Transverse colon (tissue), 4 donors: ENCODE measurements around the gene RTEL1. TPM values are rescaled to one million over a fixed set of nuclear protein-coding genes. Genes with fewer than 3 reads are reported as not detected.
A peak's percentile ranks its signal among the peaks of the same experiment; 100 is the strongest.
"Not testable (repeated sequence)": the region's sequence is repeated elsewhere in the genome, so short reads cannot be mapped to it uniquely, and the experiment has no call there.

Experiments used
- DNase-seq: peaks from one replicate; pipeline ENCODE4 v3.0.0-alpha.2; 2019
- H3K27ac ChIP-seq, 4 donors: fragments of 200-600 bp; sonication (generic); 2 replicates each; pipeline ENCODE4 v1.5.1; 2016 to 2018; ENCODE audit warnings: inconsistent platforms in 4 of 4
- H3K27me3 ChIP-seq: fragments of 200-600 bp; sonication (generic); 2 replicates; pipeline ENCODE4 v1.5.1; 2017; ENCODE audit warnings: inconsistent platforms
- H3K36me3 ChIP-seq, 4 donors: fragments of 200-600 bp; sonication (generic); 2 replicates each; pipeline ENCODE4 v1.5.1; 2017 to 2019; ENCODE audit warnings: inconsistent platforms in 4 of 4
- H3K4me1 ChIP-seq, 4 donors: fragments of 200-600 bp; sonication (generic); 2 replicates each; pipeline ENCODE4 v1.5.1; 2017 to 2020; ENCODE audit warnings: inconsistent platforms in 4 of 4
- H3K4me3 ChIP-seq, 4 donors: fragments of 200-600 bp; sonication (generic); 1 replicate in 1 of 4; 2 replicates in 3 of 4; pipeline versions ENCODE4 v1.5.1 to v1.6.1; 2017 to 2019; ENCODE audit warnings: inconsistent platforms in 4 of 4
- H3K9me3 ChIP-seq, 2 donors: fragments of 200-600 bp; sonication (generic); 2 replicates each; pipeline ENCODE4 v1.5.1; 2017 to 2019; ENCODE audit warnings: inconsistent platforms in 2 of 2
- EP300 ChIP-seq: sonication (generic); formaldehyde crosslinking; IDR thresholded peaks from one replicate; pipeline ENCODE4 v1.6.1; 2017; ENCODE audit warnings: antibody characterized with exemption, low read depth
- POLR2A ChIP-seq: fragments of 450-650 bp; IDR thresholded peaks from one replicate; pipeline ENCODE4 v1.6.1; 2016; ENCODE audit warnings: antibody characterized with exemption, mild to moderate bottlenecking, moderate library complexity
- POLR2AphosphoS5 ChIP-seq, 3 donors: sonication (generic); formaldehyde crosslinking; IDR thresholded peaks; one replicate each; pipeline ENCODE4 v1.6.1; 2016; ENCODE audit warnings: antibody characterized with exemption in 3 of 3
- WGBS, 2 donors: methylation state at CpG; one replicate each; pipeline ENCODE4 v1.1.5; 2018; ENCODE audit warnings: low coverage in 1 of 2; 5-methylcytosine and 5-hydroxymethylcytosine counted together
- in situ Hi-C, 4 donors: fragments of 200-750 bp; cut with MboI; loops; one replicate each; pipeline versions ENCODE4 v1.15.0 to v1.15.1; 2017; ENCODE audit warnings: low sequenced_read_pairs in 3 of 4, low pct_ligation_motif_present in 1 of 4, low pct_unique_long_range_greater_than_20kb in 1 of 4
- intact Hi-C: fragments of 100-400 bp; cut with DNase I; formaldehyde crosslinking; loops from one replicate; pipeline ENCODE4 v1.15.1; 2023; ENCODE audit warnings: low total_unique reads
- total RNA-seq, 4 donors: library from RNA; depleted of rRNA; stranded (reverse); fragments of >200 nt; gene quantifications; one replicate each; pipeline ENCODE4 v1.1.0, GENCODE V29; 2016
- TF ChIP-seq, protein P1 (sequence below), 5 experiments: fragments of 200-600 bp in 3 of 5; fragments of 450-650 bp in 2 of 5; sonication (generic) in 3 of 5; IDR thresholded peaks; 1 replicate in 2 of 5; 2 replicates in 3 of 5; pipeline ENCODE4 v1.5.1; 2016 to 2017; ENCODE audit warnings: antibody characterized with exemption in 5 of 5, inconsistent platforms in 3 of 5, mild to moderate bottlenecking in 2 of 5, moderate library complexity in 1 of 5

RTEL1 gene
- total RNA-seq, 4 donors from 2014 or later = 18.8 to 84.9 (median 24.1) TPM

GRCh38 chr20:63639093-63639975, 18.8 kb upstream of the RTEL1 start:
- WGBS, 2 donors = 49 to 61% methylated on average over 7 to 13 of the region's 15 CpGs
- in situ Hi-C loops = loop anchor here in 1 of 4 donors (25.0 kb wide), 1 partner anchor 102 kb away; the partner anchor contains the start of genes PTK6 and SRMS

DNA sequence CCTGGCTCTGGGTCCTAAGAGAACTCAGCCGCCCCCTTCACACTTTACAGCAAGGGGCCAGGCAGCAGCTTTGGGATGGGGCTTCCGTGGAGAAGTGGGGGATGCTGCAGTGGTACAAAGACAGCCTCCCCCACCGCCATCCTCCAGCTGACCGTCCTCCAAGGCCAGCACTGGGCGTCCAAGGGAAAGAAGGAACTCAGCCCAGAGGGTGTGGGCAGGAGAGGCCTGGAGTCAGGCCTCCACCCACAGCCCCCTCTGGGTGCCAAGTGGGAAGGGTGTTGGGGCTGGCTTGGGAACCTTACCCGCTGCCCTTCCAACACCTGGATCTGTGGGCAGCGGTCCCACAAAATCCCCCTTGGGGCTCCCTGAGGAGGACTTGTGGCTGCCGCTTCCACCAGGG, 18.0 kb upstream of the RTEL1 start:
- no peak for TF ChIP-seq EP300
- TF ChIP-seq, protein P1, sequence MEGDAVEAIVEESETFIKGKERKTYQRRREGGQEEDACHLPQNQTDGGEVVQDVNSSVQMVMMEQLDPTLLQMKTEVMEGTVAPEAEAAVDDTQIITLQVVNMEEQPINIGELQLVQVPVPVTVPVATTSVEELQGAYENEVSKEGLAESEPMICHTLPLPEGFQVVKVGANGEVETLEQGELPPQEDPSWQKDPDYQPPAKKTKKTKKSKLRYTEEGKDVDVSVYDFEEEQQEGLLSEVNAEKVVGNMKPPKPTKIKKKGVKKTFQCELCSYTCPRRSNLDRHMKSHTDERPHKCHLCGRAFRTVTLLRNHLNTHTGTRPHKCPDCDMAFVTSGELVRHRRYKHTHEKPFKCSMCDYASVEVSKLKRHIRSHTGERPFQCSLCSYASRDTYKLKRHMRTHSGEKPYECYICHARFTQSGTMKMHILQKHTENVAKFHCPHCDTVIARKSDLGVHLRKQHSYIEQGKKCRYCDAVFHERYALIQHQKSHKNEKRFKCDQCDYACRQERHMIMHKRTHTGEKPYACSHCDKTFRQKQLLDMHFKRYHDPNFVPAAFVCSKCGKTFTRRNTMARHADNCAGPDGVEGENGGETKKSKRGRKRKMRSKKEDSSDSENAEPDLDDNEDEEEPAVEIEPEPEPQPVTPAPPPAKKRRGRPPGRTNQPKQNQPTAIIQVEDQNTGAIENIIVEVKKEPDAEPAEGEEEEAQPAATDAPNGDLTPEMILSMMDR (IDR thresholded peaks at IDR 0.05) = no peak
- TF ChIP-seq POLR2A = no peak
- TF ChIP-seq POLR2AphosphoS5 (IDR thresholded peaks at IDR 0.05) = no peak
- whole genome bisulfite sequencing, 2 donors = 76% methylated on average over 4 of the region's 8 CpGs; no CpG with 5 or more reads in 1 of the 2 donors
- H3K4me1 ChIP-seq = peaks cover 6 to 15% (median 11%) of the 10 kb centered on the region in 4 donors
- H3K9me3 ChIP-seq = no peaks in the 10 kb centered on the region
- no peak for DNase-seq
- H3K27ac ChIP-seq = peak overlapping the region; percentile 56 to 74 (median 64)
- H3K27me3 ChIP-seq = no peaks in the 10 kb centered on the region
- in situ Hi-C loops = loop anchor here in 1 of 4 donors (25.0 kb wide), 1 partner anchor 103 kb away; the partner anchor contains the start of genes PTK6 and SRMS
- no peaks in the 10 kb centered on the region for H3K36me3 ChIP-seq
- peak overlapping the region in 1 of 4 donors; percentile 19 for H3K4me3 ChIP-seq
- intact Hi-C loops = no loop called here

More at GRCh38 chr20:63639093-63639975, 18.8 kb upstream of the RTEL1 start:
- Histone ChIP-seq H3K4me3 (peak overlapping the region in 1 of 4 donors; percentile 19), H3K27me3 (no peaks in the 10 kb centered on the region), H3K4me1 (peaks cover 6 to 15% (median 11%) of the 10 kb centered on the region in 4 donors), H3K9me3 (no peaks in the 10 kb centered on the region), H3K36me3 (no peaks in the 10 kb centered on the region), H3K27ac (peak overlapping the region; percentile 56 to 74 (median 64))
- DNase-seq = peak; percentile 59
- peak; percentile 48 for TF ChIP-seq POLR2A
- no peak for TF ChIP-seq EP300
- intact Hi-C loops = no loop called here

DNA sequence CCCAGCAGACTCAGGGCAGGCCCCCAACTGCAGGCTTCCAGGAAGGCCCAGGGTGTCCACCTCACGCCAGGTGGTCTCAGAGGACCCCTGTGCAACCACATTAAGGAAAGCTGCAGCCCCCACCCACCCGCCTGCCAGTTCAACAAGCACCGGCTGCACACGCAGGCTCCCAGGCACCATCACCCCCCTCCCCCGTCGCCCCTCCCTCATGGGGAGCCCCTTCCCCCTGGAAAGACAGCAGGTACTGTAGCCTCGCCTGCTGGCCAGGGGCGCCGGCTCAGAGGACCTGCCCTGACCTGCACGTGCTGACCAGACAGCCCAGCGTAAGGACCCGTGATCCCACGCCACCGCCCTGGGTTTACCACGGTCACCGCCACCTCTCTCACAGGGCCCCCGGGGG, 17.4 kb upstream of the RTEL1 start:
- H3K9me3 ChIP-seq, H3K36me3 ChIP-seq, intact Hi-C loops, H3K27me3 ChIP-seq: not testable (repeated sequence)
- in situ Hi-C loops = loop anchor here in 1 of 4 donors (25.0 kb wide), 1 partner anchor 103 kb away; the partner anchor contains the start of genes PTK6 and SRMS
- Histone ChIP-seq H3K4me3 (peak overlapping the region in 3 of 4 donors; percentile 2 to 19 (median 9)), H3K4me1 (peaks cover 6 to 15% (median 11%) of the 10 kb centered on the region in 4 donors), H3K27ac (peak overlapping the region; percentile 56 to 74 (median 64))
- DNase-seq = peak; percentile 27
- WGBS, 2 donors = 70% methylated on average over 2 of the region's 17 CpGs; no CpG with 5 or more reads in 1 of the 2 donors

DNA sequence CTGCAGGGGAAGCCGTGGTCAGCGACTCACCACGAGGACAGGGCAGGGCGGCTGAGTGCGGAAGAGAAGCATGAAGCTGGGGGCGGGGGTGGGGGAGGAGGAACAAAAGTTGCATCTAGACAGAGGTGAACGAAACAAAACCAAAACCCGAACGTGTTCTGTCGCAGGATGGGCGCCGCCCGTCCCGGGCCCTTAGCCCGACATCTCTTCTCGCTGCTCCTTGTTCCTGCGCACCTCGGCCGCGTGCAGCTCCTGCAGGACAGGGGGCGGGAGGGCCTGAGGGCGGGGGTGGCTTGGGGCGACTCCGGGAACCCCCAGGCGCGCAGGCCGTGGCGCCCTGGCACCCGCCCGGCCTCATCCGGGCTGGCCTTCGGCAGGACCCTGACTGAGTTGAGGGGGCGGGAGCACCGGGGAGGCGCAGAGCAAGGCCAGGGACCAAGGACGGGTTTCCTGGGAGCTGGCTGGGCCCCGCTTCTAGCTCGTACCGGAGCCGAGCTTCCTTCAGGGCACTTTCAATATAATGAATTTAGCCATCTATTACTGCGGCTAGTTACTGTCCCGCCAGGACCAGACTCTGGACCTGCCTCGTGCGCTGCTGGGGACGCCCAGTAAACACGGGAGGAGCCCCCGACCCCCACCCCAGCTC, 16.8 kb upstream of the RTEL1 start:
- TF ChIP-seq, protein P1 (IDR thresholded peaks at IDR 0.05) = no peak
- peak in 1 of 3 donors; percentile 7 for TF ChIP-seq POLR2AphosphoS5 (IDR thresholded peaks at IDR 0.05)
- no peak for TF ChIP-seq POLR2A
- TF ChIP-seq EP300 = no peak
- H3K9me3 ChIP-seq = no peaks in the 10 kb centered on the region
- 25% methylated on average over 13 of the region's 47 CpGs; no CpG with 5 or more reads in 1 of the 2 donors for WGBS, 2 donors
- no peaks in the 10 kb centered on the region for H3K27me3 ChIP-seq
- DNase-seq = peak; percentile 41
- intact Hi-C loops = no loop called here
- peak overlapping the region; percentile 76 to 91 (median 84) for H3K27ac ChIP-seq
- H3K36me3 ChIP-seq = no peaks in the 10 kb centered on the region
- peaks cover 6 to 15% (median 11%) of the 10 kb centered on the region in 4 donors for H3K4me1 ChIP-seq
- peak overlapping the region; percentile 17 to 61 (median 52) for H3K4me3 ChIP-seq
- in situ Hi-C loops = loop anchor here in 1 of 4 donors (25.0 kb wide), 1 partner anchor 104 kb away; the partner anchor contains the start of genes PTK6 and SRMS
